ENCODE data around the gene CCNY.

GRCh38 chr10:35460852-35461460, 124.6 kb downstream of the CCNY start:
- TF ChIP-seq CTCF (IDR thresholded peaks at IDR 0.05) (no peak), ZFX (IDR thresholded peaks at IDR 0.05; ENCODE audit: borderline replicate concordance) (no peak)
